Hematopoietic multipotent progenitor cell treated with erythropoietin and hydrocortisone succinate and interleukin-3 and kit ligand, for 4 days (in vitro differentiated cells): ENCODE measurements around the gene RGL1.

Source experiments
- DNase-seq: peaks from one replicate; pipeline ENCODE4 v3.0.0-alpha.2; 2015

Gene RGL1

DNA sequence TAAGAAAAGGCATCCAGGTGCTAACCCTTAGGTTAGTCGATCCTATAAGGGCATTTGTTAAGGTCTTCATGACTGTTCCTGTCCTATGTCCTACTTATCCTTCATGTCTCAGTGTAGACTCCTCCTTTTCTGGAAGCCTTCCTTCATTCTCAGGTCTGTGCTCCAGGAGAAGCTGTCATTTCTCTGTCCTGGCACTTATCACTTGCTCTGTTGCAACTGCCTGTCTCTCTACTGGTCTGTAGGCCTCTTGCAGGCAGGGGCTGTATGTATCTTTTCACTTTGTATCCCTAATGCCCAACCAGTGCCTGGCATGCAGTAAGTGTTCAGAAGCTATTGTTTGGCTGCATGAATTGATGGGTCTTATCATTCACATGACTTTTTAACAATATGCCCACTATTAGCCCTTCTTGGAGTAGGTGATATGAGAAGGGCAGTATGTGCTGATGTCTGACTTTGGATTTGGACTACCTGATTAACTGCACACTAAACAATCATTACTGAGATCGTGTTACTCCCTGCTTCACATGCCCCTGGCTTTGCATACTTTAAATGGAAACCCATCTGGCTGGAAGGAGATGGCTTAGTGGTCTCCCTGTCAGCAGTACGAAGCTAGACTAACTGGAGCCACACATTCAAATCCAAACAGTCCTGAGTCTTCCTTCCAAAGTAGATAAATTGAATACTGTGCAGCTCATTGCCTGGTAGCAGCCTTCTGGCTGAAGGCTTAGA, 88.8 kb downstream of the RGL1 start:
- no peak for DNase-seq

DNA sequence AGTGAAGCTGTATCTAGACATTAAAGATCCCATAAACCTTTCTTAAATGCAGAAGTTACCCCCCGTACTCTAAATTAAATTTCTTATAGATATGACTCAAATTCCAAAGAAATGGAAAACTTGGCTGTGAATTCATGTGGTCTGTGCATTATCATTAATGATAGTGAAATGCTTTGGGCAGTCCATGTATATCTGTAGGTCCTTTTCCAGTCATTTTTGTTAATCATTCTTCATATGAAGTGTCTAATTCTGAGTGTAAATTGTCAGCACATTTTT, 89.3 kb downstream of the RGL1 start:
- no peak for DNase-seq

DNA sequence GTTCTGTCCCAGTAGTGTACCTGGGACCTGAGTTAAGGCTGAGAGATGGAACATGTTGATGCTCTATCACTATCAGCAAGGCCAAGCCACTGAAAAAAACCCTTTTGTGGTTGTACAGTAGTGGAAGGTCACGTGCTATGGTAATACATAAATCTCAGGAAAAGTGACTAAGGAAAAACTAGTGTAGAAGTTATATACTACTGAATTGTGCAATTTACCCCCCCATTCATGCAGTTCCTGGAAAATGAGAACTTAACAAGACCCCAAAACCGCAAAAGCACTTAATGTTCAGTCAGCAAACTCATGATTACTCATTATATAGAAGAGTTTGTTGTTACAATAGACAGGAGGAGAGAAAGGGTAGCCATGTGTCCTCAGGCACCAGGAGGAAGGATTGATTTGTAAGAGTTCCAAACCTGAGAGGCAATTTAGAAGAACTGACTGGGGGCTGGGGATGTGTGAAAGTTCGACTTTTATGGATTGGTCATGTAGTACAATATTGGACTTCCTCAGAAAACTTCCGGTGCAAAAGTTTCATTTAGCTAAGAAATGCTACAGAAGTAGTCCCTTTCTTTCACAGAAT, 91.6 kb downstream of the RGL1 start:
- peak; percentile 93 for DNase-seq

DNA sequence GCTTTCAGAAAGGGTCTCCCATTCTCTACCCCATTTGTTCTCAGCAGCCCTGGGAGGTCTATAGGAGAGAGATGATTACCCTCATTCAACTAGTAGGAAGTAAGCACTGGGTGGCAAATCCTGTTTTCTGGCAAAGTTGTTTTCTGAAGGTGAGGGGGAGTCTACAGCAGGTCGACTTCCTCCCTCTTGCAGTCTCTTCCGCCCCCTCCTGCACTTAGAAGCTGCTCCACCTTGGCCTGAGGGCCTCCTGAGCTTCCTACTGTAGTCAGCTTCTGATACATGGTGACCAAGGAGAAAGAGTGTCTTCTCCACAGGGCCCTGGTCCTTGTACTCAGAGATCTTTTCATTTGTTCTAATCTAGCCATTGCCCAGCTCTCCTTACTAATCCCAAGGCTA, 93.1 kb downstream of the RGL1 start:
- no peak for DNase-seq

DNA sequence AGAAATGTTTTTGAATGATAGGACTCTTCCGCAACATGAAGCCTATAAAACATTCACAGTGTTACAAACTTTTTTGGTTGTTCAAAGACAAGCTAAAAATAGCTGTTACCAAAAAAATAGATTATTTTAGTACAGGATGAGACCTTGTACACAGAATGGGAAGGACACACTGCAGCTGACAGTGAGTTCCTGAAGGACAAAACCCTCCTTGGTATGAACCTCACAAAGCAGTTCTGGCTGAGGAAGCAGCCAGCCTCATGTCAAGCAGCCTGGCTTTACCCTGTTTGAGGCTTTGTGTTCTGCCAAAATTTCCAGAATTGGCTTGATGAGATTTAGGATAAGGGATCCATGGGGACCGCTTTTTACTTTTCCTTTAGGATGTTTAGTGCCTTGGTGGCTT, 93.7 kb downstream of the RGL1 start:
- DNase-seq = no peak

DNA sequence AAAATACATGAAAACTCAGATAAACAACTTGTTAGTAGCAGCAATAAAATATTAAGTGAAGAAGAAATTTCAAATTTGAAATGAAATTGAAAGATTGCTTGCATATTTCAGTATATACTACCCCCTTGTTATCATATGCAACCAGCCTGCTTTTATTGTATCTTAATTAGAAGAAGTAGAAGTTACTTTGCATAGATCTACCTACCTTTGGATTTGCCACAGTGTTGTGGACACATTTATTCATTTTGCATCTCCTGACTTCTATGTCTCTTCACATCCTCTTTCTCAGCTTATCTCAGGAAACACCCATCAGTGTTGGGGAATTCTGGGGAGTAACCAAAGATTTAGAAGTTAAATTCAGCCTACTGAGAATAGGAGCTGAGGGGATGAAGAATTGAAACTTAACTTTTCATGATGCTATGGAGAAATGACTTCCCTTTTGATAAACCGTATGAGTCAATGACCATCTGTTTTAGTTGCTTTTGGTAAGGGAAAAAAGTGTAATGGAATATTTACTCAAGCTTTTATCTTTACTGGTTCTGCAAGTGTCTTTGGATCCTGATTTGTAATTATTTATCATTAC, 96.9 kb downstream of the RGL1 start:
- peak; percentile 57 for DNase-seq

DNA sequence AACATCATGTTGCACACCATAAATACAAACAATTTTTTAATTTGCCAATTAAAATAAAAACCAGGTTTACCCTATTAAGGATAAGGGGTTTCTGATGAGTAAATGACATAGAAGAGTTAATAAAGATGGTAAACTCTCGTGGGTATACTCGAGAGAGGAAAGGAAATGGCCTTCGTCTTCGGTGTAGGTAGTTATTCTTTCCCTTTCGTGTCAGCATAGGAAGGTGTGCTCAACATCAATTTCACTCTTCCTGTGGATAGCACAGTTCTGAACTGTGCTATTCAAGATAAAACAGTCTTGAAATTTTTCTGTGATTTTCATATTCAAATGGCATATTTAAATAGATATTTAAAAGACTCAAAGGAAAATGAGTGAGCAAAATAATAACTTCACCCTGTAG, 98.2 kb downstream of the RGL1 start:
- no peak for DNase-seq

DNA sequence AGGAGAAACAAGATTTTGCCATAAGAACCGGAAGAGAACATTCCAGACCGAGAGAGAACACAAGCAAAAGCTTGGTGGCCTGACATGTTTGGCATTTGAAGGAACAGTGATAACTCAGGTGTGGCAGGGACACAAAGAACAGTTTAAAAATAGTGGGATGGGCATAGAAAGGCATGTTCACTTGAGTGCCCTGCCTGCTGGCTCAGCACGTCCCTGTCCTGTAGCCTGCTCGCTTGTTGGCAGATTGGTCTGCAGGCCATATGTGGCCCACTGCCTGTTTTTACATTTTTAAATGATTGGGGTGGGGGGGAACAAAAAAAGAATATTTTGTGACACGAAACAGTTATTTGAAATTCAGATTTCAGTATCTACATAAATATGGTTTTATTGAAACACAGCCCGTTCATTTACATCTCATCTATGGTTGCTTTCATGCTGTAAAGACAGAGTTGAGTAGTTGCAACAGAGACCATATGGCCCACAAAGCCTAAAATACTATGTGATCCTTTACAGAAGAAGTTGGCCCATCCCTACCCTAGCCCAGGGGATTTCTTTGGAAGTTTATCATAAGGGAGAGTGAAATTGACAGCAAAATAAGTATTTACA, 100.7 kb downstream of the RGL1 start:
- no peak for DNase-seq

DNA sequence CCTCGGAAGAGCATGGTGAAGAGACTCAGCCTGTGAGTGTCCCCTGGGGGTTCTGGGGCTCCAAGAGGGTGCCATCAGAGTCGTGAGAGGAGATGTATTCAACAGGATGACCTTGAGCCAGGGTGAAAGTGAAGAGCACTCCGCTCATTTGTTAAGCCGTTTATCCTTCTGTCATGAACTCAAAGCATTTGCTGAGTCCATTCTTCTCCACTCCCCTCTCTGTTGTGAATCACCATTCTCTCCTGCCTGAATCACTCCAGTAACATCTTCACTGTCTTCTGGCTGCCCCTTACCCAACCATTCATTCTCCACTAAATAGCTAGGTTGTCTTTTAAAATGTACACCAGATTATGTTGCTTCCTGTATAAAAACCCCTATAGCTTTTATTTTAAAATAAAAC, 102.2 kb downstream of the RGL1 start:
- DNase-seq = no peak

DNA sequence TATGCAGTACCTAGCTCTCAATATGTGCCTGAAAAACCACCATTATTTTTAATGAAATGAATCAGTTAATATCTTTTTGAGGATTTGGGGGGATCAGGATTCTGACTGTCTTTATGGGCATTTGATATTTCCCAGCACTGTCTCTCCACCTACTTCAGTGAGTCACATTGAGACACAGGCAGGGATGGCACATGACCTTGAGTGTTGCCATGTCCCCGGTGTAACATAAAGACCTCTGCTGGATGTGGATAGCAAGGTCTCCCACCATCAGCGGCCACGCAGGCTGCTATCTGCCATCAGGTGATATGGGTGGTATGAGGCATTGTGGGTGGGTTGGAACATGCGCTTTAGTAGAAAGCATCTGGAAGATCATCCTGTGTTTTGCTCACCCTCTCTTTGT, 103.2 kb downstream of the RGL1 start:
- DNase-seq = peak; percentile 45

DNA sequence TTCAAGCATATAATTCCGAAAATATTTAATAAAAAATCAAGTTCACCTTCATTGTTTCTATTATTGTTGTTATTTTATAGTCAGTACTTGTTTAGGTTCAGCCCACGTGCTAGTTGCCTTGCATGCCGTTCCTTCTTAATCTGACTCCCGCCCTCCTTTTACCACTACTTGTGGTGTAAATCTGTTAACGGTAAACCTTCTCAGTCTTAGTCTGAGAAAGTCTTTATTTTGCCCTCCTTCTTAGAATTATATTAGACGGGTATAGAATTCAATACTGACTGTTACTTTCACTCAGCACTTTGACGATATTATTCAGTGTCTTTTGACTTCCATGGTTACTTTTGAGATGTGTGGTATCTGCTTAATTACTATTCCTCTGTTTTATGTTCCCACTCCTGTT, 104.8 kb downstream of the RGL1 start:
- no peak for DNase-seq

DNA sequence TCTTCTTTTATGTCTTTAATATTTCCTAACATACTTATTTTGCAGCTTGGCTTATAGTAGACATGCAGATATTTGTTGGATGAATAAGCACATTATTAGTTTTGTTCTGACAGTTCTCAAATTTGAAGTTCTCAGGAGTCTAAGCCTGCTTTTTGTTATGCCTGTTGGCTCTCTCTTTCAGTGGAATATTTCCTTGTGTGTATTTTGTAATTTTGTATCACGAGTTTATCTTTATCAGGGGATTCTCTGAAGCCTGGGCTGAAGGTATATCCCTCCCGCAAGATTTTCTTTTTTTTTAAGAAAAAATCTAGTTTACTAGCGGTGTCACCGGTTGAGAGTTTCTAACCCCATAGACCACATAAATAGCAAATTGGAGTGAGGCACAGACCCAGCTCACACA, 105.9 kb downstream of the RGL1 start:
- DNase-seq = no peak

DNA sequence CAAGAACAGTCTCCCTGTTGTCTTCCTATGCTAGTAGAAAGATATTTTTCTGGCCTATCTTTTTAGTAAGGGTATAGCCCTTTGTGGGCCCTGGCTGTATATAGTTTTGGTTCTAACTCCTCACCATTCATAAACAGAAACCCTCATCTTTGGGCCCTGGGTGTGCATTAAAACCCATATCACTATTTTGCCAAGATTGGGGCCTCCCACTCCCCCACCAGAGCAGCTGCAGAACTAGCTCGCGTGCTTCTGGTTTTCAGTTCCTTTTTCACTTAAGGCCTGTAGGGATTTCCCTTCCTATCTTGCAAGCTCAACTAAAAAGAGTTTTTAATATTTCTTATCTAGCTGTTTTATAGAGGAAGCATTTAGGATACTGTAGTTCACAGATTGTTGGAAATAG, 106.4 kb downstream of the RGL1 start:
- peak; percentile 72 for DNase-seq

DNA sequence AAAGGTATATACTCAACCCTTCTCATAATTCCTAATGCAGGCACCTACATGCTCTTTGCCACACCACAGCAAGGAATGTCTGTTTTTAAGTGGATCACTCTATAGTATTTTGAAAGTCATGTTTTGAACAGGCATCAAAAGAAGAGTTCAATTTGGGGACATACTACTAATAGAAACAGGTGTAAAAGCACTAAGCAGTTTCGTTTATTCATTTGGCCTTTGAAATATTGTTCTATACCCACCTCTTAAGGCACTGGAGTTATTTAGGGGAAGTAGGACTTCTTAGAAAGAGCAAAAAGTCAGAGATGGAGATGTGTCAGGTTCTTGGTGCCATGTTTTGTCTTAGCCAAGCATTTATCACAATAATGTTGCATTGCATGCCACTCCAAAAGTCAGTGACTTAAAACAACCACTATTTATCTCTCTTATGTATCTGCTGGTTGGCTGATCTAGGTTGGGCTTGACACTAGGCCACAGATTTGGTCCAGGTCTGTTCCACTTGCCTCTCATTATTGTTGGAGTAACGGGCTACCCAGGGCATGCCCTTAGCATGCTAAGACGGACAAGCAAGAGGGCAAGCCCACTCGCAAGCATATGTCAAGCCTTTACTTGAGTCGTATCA, 107.5 kb downstream of the RGL1 start:
- DNase-seq = no peak

DNA sequence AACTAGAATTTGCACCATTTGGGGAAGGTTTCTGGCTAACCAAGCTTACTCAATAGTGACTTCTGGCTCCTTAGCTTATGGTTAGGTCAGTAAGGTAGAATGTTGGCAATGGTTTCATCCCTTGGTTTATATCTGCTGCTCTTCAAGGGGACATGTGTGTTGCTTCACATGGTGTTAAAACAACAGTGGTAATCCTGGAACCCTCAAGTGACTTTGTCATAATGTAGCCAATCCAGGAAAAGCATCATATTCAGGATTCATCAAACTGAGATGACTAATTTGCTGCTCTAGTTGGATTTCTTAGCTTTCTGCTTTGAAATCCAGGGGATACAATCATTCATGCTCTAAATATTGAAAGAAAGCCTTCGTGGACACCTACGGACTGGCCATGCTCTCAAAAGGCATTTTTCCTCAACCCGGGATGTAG, 108.7 kb downstream of the RGL1 start:
- no peak for DNase-seq

DNA sequence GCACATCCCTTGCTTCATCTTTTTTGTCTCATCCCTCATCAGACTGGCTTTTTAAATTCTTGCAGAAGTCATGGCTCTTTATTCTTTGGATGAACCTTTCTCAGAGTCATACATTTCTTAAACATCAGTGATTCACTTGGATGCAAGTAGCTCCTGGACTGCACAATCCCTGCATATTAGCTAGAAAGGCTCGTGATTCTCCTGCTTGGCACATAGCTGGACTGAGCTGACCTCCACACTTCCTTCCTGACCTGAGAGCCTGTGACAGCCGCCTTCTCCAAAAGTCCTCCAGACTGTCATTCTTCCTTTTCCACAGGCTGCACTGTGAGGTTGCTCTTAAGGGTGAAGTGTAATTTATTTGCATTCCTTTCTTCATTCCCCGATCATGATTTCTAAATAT, 109.4 kb downstream of the RGL1 start:
- no peak for DNase-seq

DNA sequence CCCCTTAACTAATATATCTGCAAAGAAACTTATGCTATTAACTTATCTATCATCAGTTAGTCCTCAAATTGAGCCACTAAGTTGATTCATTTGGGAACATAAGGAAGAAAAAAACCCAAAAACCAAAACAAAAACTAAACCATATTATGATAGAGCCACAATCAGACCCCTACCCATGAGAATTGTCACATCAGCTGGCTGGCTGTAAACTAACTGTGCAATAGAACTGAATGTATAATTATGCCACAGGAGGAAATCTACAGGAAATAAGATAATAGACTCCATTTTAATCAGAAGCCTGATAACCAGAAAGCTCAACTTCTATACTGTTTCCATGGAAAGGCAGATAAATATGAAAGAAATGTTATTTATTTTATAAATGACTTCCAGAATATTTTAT, 110.0 kb downstream of the RGL1 start:
- DNase-seq = peak; percentile 36

DNA sequence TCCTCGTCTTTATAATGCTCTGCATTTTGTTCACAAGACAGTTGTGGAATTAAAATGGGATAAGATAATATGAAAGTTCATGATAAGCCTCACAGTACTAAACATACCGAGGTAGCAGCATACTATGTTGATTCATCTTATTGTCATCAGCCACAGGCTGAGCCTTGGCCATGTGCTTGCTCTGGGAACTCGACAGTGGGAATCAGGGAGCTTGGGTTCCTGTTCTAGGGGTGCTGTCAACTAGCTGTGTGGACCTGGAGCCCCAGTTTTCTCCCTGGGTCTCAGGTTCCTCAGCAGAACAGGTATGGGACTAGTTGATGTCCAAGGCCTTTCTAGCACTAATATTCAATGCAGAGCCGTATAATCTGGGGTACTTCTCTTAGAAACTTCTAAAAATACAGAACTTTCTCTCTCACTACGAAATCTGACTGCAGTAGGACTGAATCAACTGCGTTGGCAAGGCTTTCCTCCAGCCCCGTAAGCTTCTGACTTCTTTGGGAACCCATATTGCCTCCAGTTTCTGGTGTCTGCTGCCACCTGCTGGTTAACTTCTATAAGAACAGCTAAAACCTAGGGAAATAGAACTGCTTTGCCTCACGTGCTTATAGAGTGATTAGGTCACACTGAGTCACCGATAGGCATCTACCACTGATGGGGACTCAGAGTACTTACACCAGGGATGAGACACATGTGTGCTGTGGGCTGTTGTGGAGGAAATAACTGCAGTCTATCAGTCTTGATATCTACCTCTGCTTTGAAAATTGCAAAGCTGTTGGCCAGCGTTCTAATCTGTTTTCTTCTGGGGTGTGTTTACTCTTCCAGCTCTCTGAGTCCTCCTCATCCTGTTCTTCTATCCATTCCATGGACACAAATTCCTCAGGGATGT, 110.9 kb downstream of the RGL1 start:
- DNase-seq = peak; percentile 95

DNA sequence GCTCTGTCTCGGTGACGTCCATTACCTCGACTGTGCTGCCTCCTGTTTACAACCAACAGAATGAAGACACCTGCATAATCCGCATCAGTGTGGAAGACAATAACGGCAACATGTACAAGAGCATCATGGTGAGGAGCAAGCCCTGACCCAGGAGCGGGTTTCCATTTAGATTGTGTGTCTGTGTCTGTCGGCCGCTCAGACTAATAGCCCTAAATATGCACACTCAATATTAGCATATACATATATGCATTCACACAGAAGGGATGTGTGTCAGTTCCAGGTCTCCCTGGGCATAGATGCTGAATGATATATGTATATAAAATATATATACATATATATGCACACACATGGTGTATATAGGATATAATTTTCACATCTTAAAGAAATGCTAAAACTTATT, 111.7 kb downstream of the RGL1 start:
- DNase-seq = no peak

DNA sequence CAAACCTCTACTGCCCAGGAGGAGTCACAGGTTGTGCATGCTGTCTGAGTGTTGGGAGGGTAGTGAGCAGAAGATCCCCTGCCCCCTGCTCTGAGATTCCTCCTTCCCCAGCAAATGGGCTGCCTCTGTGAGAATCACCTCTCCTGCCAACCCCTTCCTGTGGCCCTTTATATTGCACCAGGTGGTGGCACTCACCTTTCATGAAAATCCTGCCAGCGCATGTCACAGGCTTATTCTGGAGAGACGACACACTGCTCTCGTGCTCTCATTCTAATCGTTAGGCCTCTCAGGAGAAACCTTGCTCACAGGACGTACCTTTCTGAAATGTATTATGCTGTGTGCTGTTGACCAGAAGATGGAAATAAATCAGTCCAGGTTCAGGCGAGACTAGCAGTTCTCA, 113.7 kb downstream of the RGL1 start:
- no peak for DNase-seq

DNA sequence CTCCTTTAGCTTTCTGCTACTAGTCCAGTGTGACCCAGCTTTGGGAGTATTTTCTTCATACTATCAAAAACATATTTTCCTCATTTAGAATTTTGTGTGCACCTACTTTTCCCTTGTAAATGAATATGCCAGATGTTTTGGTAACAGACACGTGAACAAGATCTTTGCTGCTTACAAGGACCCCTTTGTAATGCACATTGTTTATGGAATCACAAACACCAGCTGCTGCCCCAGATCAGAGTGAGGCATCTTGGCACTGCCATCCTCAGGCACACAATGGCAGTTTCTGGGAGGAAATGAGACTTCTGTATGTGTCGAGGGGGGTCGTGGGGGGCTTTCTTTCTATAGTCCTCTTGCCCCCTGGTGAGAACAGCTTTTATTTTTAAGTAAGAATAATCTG, 115.7 kb downstream of the RGL1 start:
- no peak for DNase-seq

DNA sequence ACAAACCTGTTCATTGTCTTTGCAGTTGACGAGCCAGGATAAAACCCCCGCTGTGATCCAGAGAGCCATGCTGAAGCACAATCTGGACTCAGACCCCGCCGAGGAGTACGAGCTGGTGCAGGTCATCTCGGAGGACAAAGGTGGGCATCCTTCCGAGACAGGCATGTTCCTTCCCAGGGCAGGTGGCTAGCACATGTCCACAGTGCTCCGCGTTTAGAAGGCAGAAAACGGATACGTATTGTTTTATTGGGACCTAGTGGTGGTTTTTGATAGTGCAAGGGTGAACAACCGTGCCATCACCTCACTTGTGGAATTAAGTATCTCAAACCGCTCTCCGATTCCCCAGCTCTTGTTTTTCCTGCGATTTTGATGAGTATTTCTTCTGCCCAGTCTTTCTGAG, 117.3 kb downstream of the RGL1 start:
- no peak for DNase-seq

DNA sequence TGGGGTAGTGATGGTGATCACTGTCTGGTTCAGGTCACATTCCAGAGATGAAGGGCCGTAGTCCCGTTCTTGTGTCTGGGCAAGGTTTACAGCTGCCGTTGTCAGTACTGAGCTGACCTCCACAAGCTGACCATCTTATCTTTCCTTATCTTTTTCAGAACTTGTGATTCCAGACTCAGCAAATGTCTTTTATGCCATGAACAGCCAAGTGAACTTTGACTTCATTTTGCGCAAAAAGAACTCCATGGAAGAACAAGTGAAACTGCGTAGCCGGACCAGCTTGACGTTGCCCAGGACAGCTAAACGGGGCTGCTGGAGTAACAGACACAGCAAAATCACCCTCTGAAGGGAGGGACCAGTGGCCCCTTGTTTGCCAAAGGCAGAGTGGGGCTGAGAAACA, 121.0 kb downstream of the RGL1 start:
- DNase-seq = no peak
